HEK293 (cell line): Measurements from ENCODE around the gene CRIP2.
A peak's percentile ranks its signal among the peaks of the same experiment; 100 is the strongest.

ENCODE experiments used
- KLF10 ChIP-seq: fragments of 450-650 bp; IDR thresholded peaks from 2 replicates; pipeline ENCODE4 v1.5.1; 2018; ENCODE audit warnings: missing biosample characterization, mild to moderate bottlenecking, missing genetic modification characterization
- KLF17 ChIP-seq: fragments of 450-650 bp; formaldehyde crosslinking; IDR thresholded peaks from 2 replicates; pipeline ENCODE4 v1.5.1; 2016; ENCODE audit warnings: missing biosample characterization, missing genetic modification characterization
- KLF9 ChIP-seq: fragments of 450-650 bp; formaldehyde crosslinking; IDR thresholded peaks from 2 replicates; pipeline ENCODE4 v1.5.1; 2016; ENCODE audit warnings: missing biosample characterization, missing genetic modification characterization, low read depth
- MYNN ChIP-seq: fragments of 450-650 bp; formaldehyde crosslinking; IDR thresholded peaks from 2 replicates; pipeline ENCODE4 v1.5.1; 2016; ENCODE audit warnings: missing biosample characterization, missing genetic modification characterization, borderline replicate concordance
- SP2 ChIP-seq: fragments of 450-650 bp; formaldehyde crosslinking; IDR thresholded peaks from 2 replicates; pipeline ENCODE4 v1.5.1; 2016; ENCODE audit warnings: missing biosample characterization, missing genetic modification characterization
- SP7 ChIP-seq: fragments of 450-650 bp; formaldehyde crosslinking; IDR thresholded peaks from 2 replicates; pipeline ENCODE4 v1.5.1; 2016; ENCODE audit warnings: missing biosample characterization, missing genetic modification characterization
- TSHZ1 ChIP-seq: fragments of 450-650 bp; formaldehyde crosslinking; IDR thresholded peaks from 2 replicates; pipeline ENCODE4 v1.5.1; 2016; ENCODE audit warnings: missing biosample characterization, missing genetic modification characterization, borderline replicate concordance
- YY2 ChIP-seq: fragments of 450-650 bp; formaldehyde crosslinking; IDR thresholded peaks from 2 replicates; pipeline ENCODE4 v1.5.1; 2016; ENCODE audit warnings: missing biosample characterization, missing genetic modification characterization
- ZBTB10 ChIP-seq: fragments of 450-650 bp; formaldehyde crosslinking; IDR thresholded peaks from 2 replicates; pipeline ENCODE4 v1.5.1; 2016; ENCODE audit warnings: missing biosample characterization, missing genetic modification characterization
- ZBTB17 ChIP-seq: fragments of 450-650 bp; formaldehyde crosslinking; IDR thresholded peaks from 2 replicates; pipeline ENCODE4 v1.5.1; 2016; ENCODE audit warnings: missing biosample characterization, missing genetic modification characterization
- ZBTB20 ChIP-seq: fragments of 450-650 bp; formaldehyde crosslinking; IDR thresholded peaks from 2 replicates; pipeline ENCODE4 v1.5.1; 2016; ENCODE audit warnings: missing biosample characterization, missing genetic modification characterization
- ZIC2 ChIP-seq: fragments of 450-650 bp; formaldehyde crosslinking; IDR thresholded peaks from 2 replicates; pipeline ENCODE4 v1.5.1; 2016; ENCODE audit warnings: missing biosample characterization, missing genetic modification characterization
- ZNF223 ChIP-seq: fragments of 450-650 bp; formaldehyde crosslinking; IDR thresholded peaks from 2 replicates; pipeline ENCODE4 v1.5.1; 2016; ENCODE audit warnings: missing biosample characterization, missing genetic modification characterization
- ZNF335 ChIP-seq: fragments of 450-650 bp; formaldehyde crosslinking; conservative IDR thresholded peaks from 2 replicates; pipeline ENCODE4 v1.5.1; 2016; ENCODE audit warnings: missing biosample characterization, missing genetic modification characterization
- ZNF404 ChIP-seq: fragments of 450-650 bp; formaldehyde crosslinking; IDR thresholded peaks from 2 replicates; pipeline ENCODE4 v1.5.1; 2017; ENCODE audit warnings: missing biosample characterization, missing genetic modification characterization
- ZNF544 ChIP-seq: fragments of 450-650 bp; formaldehyde crosslinking; IDR thresholded peaks from 2 replicates; pipeline ENCODE4 v1.5.0; 2017; ENCODE audit warnings: missing biosample characterization, missing genetic modification characterization
- ZNF548 ChIP-seq: fragments of 450-650 bp; formaldehyde crosslinking; IDR thresholded peaks from 2 replicates; pipeline ENCODE4 v1.5.1; 2016; ENCODE audit warnings: missing biosample characterization, missing genetic modification characterization
- ZNF692 ChIP-seq: fragments of 450-650 bp; formaldehyde crosslinking; IDR thresholded peaks from 2 replicates; pipeline ENCODE4 v1.5.1; 2016; ENCODE audit warnings: missing biosample characterization, missing genetic modification characterization
- TF ChIP-seq, protein P1 (sequence below): fragments of 450-650 bp; formaldehyde crosslinking; optimal IDR thresholded peaks from 2 replicates; pipeline ENCODE3; 2016; ENCODE audit warnings: missing biosample characterization, mild to moderate bottlenecking, missing genetic modification characterization
- TF ChIP-seq, protein P2 (sequence below): fragments of 450-650 bp; formaldehyde crosslinking; IDR thresholded peaks from 2 replicates; pipeline ENCODE4 v1.5.1; 2016; ENCODE audit warnings: missing biosample characterization, missing genetic modification characterization
- TF ChIP-seq, protein P3 (sequence below): fragments of 450-650 bp; formaldehyde crosslinking; IDR thresholded peaks from 2 replicates; pipeline ENCODE4 v1.5.1; 2016; ENCODE audit warnings: missing biosample characterization, missing genetic modification characterization
- TF ChIP-seq, protein P4 (sequence below): fragments of 450-650 bp; formaldehyde crosslinking; IDR thresholded peaks from 2 replicates; pipeline ENCODE4 v1.5.1; 2017; ENCODE audit warnings: missing biosample characterization, missing genetic modification characterization

The CRIP2 gene

GRCh38 chr14:105489542-105490266, 15.1 kb downstream of the CRIP2 start (continued):
- TF ChIP-seq SP2 (tag by site-specific recombination) (peak; percentile 83), ZIC2 (peak; percentile 82), ZNF223 (tag by site-specific recombination) (no peak), ZNF548 (tag by site-specific recombination) (no peak), ZNF692 (tag by site-specific recombination) (peak; percentile 42; the same call in 1 of the 2 replicates), ZBTB17 (tag by site-specific recombination) (peak; percentile 98), ZBTB10 (tag by site-specific recombination) (peak; percentile 52), ZBTB20 (tag by site-specific recombination) (peak; percentile 58; the same call in 1 of the 2 replicates), ZNF544 (tag by site-specific recombination) (no peak), MYNN (no peak), ZNF335 (tag by site-specific recombination) (peak; percentile 72; the same call in 1 of the 2 replicates), SP7 (tag by site-specific recombination) (peak; percentile 73; the same call in 1 of the 2 replicates), ZNF404 (tag by site-specific recombination) (no peak), KLF9 (tag by site-specific recombination) (peak; percentile 66; the same call in 1 of the 2 replicates), YY2 (tag by site-specific recombination) (peak; percentile 64), KLF10 (tag by site-specific recombination) (peak; percentile 45; the same call in 1 of the 2 replicates), TSHZ1 (tag by site-specific recombination) (peak; percentile 33; the same call in 1 of the 2 replicates), KLF17 (tag by site-specific recombination) (no peak; the same call in 1 of the 2 replicates)
- TF ChIP-seq, protein P1, sequence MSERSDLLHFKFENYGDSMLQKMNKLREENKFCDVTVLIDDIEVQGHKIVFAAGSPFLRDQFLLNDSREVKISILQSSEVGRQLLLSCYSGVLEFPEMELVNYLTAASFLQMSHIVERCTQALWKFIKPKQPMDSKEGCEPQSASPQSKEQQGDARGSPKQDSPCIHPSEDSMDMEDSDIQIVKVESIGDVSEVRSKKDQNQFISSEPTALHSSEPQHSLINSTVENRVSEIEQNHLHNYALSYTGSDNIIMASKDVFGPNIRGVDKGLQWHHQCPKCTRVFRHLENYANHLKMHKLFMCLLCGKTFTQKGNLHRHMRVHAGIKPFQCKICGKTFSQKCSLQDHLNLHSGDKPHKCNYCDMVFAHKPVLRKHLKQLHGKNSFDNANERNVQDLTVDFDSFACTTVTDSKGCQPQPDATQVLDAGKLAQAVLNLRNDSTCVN (tag by site-specific recombination) = peak; percentile 44
- TF ChIP-seq, protein P2, sequence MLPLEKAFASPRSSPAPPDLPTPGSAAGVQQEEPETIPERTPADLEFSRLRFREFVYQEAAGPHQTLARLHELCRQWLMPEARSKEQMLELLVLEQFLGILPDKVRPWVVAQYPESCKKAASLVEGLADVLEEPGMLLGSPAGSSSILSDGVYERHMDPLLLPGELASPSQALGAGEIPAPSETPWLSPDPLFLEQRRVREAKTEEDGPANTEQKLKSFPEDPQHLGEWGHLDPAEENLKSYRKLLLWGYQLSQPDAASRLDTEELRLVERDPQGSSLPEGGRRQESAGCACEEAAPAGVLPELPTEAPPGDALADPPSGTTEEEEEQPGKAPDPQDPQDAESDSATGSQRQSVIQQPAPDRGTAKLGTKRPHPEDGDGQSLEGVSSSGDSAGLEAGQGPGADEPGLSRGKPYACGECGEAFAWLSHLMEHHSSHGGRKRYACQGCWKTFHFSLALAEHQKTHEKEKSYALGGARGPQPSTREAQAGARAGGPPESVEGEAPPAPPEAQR (tag by site-specific recombination) = no peak
- TF ChIP-seq, protein P3, sequence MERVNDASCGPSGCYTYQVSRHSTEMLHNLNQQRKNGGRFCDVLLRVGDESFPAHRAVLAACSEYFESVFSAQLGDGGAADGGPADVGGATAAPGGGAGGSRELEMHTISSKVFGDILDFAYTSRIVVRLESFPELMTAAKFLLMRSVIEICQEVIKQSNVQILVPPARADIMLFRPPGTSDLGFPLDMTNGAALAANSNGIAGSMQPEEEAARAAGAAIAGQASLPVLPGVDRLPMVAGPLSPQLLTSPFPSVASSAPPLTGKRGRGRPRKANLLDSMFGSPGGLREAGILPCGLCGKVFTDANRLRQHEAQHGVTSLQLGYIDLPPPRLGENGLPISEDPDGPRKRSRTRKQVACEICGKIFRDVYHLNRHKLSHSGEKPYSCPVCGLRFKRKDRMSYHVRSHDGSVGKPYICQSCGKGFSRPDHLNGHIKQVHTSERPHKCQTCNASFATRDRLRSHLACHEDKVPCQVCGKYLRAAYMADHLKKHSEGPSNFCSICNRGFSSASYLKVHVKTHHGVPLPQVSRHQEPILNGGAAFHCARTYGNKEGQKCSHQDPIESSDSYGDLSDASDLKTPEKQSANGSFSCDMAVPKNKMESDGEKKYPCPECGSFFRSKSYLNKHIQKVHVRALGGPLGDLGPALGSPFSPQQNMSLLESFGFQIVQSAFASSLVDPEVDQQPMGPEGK = peak; percentile 91; the same call in 1 of the 2 replicates
- TF ChIP-seq, protein P4, sequence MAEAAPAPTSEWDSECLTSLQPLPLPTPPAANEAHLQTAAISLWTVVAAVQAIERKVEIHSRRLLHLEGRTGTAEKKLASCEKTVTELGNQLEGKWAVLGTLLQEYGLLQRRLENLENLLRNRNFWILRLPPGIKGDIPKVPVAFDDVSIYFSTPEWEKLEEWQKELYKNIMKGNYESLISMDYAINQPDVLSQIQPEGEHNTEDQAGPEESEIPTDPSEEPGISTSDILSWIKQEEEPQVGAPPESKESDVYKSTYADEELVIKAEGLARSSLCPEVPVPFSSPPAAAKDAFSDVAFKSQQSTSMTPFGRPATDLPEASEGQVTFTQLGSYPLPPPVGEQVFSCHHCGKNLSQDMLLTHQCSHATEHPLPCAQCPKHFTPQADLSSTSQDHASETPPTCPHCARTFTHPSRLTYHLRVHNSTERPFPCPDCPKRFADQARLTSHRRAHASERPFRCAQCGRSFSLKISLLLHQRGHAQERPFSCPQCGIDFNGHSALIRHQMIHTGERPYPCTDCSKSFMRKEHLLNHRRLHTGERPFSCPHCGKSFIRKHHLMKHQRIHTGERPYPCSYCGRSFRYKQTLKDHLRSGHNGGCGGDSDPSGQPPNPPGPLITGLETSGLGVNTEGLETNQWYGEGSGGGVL = peak; percentile 81
